Activated T-cell treated with anti-CD3 and anti-CD28 coated beads for 1 hour (primary cell): ENCODE results near the gene STARD8.

Experiments
- DNase-seq: peaks from one replicate; pipeline ENCODE4 v3.0.0-alpha.2; 2020; ENCODE audit warnings: low read depth

STARD8 gene

GRCh38 chrX:68750316-68750715 lies 102.8 kb downstream of the STARD8 start:
- no peak for DNase-seq

DNA sequence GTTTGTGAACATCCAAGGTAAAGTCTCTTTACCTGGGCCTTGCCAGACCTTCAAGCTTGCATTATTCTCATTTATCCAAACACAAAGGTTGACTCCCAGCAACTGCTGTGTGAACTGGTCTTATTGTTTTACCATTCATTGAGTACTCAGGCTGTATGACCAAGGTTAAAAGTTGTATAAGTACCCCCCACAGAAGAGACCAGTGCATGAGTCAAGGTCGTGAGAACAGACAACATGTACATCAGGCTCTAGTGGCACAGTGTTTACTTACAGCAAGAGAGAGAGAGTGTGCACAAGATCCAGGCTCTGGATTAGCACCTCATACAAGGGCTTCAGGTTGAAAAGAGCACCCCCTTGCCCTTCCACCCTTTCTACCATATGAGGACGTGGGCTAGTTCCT lies 103.9 kb downstream of the STARD8 start:
- DNase-seq = no peak

DNA sequence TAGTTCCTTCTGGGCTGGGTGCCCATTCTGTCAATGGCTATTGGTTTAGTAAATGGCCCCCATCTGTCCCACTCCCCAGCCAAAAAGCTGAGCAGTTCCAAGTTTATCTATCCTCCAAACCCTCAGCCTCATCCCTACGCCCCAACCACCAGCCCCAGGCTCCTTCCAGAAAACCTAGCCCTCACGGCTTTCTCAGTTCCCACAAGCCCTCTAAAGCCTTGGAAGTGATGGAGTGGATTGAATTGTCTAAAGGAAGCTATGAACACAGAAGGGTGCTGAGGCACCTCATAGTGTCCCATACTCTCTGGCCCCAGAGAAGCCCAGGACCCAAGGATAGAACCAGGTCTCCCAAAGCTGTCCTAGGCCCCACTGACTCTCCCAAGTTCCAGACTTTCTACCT lies 105.8 kb downstream of the STARD8 start:
- no peak for DNase-seq

GRCh38 chrX:68754406-68754805 lies 106.9 kb downstream of the STARD8 start:
- no peak for DNase-seq

- no peak for DNase-seq
Measured at GRCh38 chrX:68755616-68756125, 108.2 kb downstream of the STARD8 start.

DNA sequence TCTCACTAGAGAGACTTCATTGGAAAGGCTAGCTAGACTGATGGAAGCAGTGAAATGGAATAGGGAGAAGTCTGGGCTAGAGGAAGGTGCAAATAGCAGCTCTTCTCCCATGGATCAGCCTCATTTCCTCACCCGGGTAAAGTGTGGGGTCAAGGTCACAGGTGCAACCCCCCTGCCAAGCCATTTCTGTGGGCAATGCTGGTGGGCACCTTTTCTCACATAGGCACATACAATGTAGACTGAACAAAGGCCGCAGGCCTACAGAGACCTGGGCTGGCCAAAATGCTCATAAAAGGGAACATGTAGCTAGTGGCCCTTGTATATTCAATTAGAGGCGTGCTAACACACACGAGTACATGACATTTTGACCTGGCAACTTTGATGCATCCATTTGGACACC lies 109.9 kb downstream of the STARD8 start:
- DNase-seq = no peak

DNA sequence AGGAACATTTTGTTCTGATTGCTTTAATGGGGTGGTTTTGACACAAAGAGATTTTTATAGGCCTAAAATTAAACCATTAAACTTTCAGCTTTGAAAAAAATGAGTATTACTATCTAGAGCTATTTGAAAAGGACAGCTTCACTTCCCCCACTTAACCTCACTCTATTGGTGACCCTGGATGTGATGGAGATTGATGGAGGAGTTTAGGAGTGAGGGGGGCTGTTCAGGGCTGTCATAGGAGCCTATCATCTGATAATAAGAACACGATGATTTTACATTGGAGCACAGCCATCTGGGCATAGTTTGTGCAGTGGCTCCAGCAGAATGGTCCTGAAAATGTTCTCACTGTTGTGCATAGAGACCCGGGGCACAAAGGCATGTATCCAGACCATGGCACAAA lies 110.3 kb downstream of the STARD8 start:
- DNase-seq = no peak

GRCh38 chrX:68758671-68759070 lies 111.2 kb downstream of the STARD8 start:
- no peak for DNase-seq

DNA sequence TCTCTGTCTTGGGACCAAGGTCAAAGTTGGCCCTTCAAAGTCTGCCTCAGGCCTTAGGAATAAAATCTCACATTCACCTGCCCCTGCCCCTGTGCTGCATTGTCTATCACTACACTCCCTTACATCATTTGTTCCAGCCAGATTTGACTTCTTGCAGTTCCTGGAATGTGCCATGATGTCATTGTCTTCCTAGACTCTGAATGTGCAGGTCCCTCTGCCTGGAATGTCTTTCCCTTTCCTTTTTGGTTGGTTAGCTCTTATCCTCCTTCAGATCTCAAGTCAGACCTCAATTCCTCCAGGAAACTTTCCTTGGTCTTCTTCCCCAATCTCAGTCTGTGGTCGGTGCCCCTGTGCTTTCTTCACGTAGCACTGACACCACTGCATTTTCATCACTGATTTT lies 113.6 kb downstream of the STARD8 start:
- no peak for DNase-seq

GRCh38 chrX:68762766-68763165 lies 115.3 kb downstream of the STARD8 start:
- no peak for DNase-seq

DNA sequence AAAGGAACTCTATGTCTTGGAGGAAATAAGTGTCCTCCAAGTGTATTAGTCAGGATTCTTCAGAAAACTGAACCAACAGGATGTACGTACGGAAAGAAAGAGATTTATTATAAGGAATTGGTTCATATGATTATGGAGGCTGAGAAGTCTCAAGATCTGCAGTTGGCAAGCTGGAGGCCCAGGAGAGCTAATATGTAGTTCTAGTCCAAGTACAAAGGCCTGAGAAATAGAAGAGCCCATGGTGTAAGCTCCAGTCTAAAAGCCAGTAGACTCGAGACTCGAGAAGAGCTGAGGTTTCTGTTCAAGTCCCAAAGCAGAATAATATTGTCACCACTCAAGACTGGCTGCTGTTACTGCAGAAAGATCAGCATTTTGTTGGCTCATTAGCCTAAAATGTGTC lies 116.0 kb downstream of the STARD8 start:
- DNase-seq = no peak
